GM12878 (cell line): ENCODE results near the gene WWOX. TPM values are rescaled to one million over a fixed set of nuclear protein-coding genes. Genes with fewer than 3 reads are reported as not detected.

Experiments
- ATAC-seq: fragments of 200-7000 bp; cut with Tn5 transposase; 3 replicates; pipeline ENCODE4 v1.9.1; 2020; ENCODE audit warnings: mild to moderate bottlenecking, moderate library complexity
- BruUV-seq: library from RNA; stranded (reverse); fragments of 400-500 nt; replicated peaks from 2 replicates; lab custom pipeline; 2021; lab: Mats Ljungman, UMichigan
- CTCF ChIA-PET: fragments of 300-600 bp; sonication (Branson Sonifier 250); formaldehyde crosslinking; extraction: SDS; loops from one replicate; lab custom pipeline; 2021; ENCODE audit warnings: inconsistent platforms; lab: Yijun Ruan, JAX
- POLR2A ChIA-PET: fragments of 350-600 bp; formaldehyde crosslinking; extraction: SDS; loops from one replicate; lab custom pipeline; 2021; ENCODE audit warnings: inconsistent platforms; lab: Charles Lee
- RAD21 ChIA-PET: fragments of 300-600 bp; sonication (Branson Sonifier 250); formaldehyde crosslinking; loops from one replicate; lab custom pipeline; 2023; ENCODE audit warnings: antibody characterized with exemption; ENCODE audit not compliant: unreplicated experiment; lab: Charles Lee
- SMC1A ChIA-PET: fragments of 300-600 bp; sonication (Branson Sonifier 250); formaldehyde crosslinking; loops from one replicate; lab custom pipeline; 2023; ENCODE audit not compliant: unreplicated experiment, uncharacterized antibody; lab: Charles Lee
- DNase-seq: peaks from one replicate; pipeline ENCODE4 v3.0.0-alpha.2; 2011; ENCODE audit warnings: low read depth, low spot score
- FAIRE-seq: peaks from 3 replicates; lab custom pipeline; 2011; peaks lifted over from hg19 to GRCh38; lab: Jason Lieb, UNC
- H2AFZ ChIP-seq: 2 replicates; pipeline ENCODE4 v1.6.0; 2011; ENCODE audit warnings: low read depth, low read length, control low read depth; ENCODE audit not compliant: control insufficient read depth
- H3K27ac ChIP-seq: 2 replicates; pipeline ENCODE4 v1.5.1; 2011; ENCODE audit warnings: control low read depth; ENCODE audit not compliant: control insufficient read depth, insufficient read depth
- H3K27me3 ChIP-seq, 2 experiments: replicated peaks in 1 of 2; 2 replicates each; pipeline versions ENCODE4 v1.6.0 to v1.6.1; 2011; ENCODE audit warnings: low read length in 1 of 2; ENCODE audit not compliant: control insufficient read depth in 2 of 2, insufficient read depth in 2 of 2
- H3K36me3 ChIP-seq, 2 experiments: 2 replicates each; pipeline ENCODE4 v1.5.1; 2011; ENCODE audit warnings: low read length in 1 of 2; ENCODE audit not compliant: control insufficient read depth in 2 of 2, insufficient read depth in 2 of 2
- H3K4me1 ChIP-seq: 2 replicates; pipeline ENCODE4 v1.6.1; 2011; ENCODE audit warnings: mild to moderate bottlenecking, low read length, moderate library complexity, mixed read lengths; ENCODE audit not compliant: control insufficient read depth, insufficient read depth
- H3K4me2 ChIP-seq: 2 replicates; pipeline ENCODE4 v1.6.0; 2011; ENCODE audit warnings: control low read depth; ENCODE audit not compliant: control insufficient read depth, insufficient read depth
- H3K4me3 ChIP-seq: fragments of 200-600 bp; sonication (generic); 2 replicates; pipeline ENCODE4 v1.5.1; 2016
- H3K79me2 ChIP-seq: 2 replicates; pipeline ENCODE4 v1.6.0; 2011; ENCODE audit warnings: low read length; ENCODE audit not compliant: control insufficient read depth, insufficient read depth
- H3K9ac ChIP-seq: 2 replicates; pipeline ENCODE4 v1.8.0; 2011; ENCODE audit warnings: low read length, control low read depth, mixed read lengths; ENCODE audit not compliant: control insufficient read depth, insufficient read depth
- H3K9me3 ChIP-seq: replicated peaks from 3 replicates; pipeline ENCODE4 v1.5.1; 2011; ENCODE audit warnings: mild to moderate bottlenecking, low read length; ENCODE audit not compliant: control insufficient read depth, insufficient read depth
- H4K20me1 ChIP-seq: 2 replicates; pipeline ENCODE4 v1.6.0; 2011; ENCODE audit not compliant: control insufficient read depth, insufficient read depth
- ASH2L ChIP-seq: fragments of 300-600, 200-600 bp; sonication (generic); IDR thresholded peaks from 2 replicates; pipeline ENCODE4 v1.6.1; 2017; ENCODE audit warnings: low read depth, mild to moderate bottlenecking, borderline replicate concordance
- BCL3 ChIP-seq: IDR thresholded peaks from 2 replicates; pipeline ENCODE4 v1.6.1; 2011; ENCODE audit warnings: borderline replicate concordance, low read depth, mild to moderate bottlenecking, moderate library complexity, low read length; ENCODE audit not compliant: insufficient read depth, poor library complexity, severe bottlenecking
- FOS ChIP-seq: IDR thresholded peaks from 3 replicates; pipeline ENCODE4 v1.6.1; 2011; ENCODE audit warnings: borderline replicate concordance; ENCODE audit not compliant: insufficient read length; ENCODE audit errors: extremely low read depth
- HDAC2 ChIP-seq: fragments of 200-600 bp; sonication (generic); IDR thresholded peaks from 2 replicates; pipeline ENCODE4 v1.6.1; 2017
- IKZF1 ChIP-seq: fragments of 450-650 bp; conservative IDR thresholded peaks from 2 replicates; pipeline ENCODE4 v1.6.1; 2017; ENCODE audit warnings: antibody characterized with exemption, mild to moderate bottlenecking
- KAT2A ChIP-seq: conservative IDR thresholded peaks from 2 replicates; pipeline ENCODE4 v1.6.1; 2011; ENCODE audit warnings: low read depth, low read length; ENCODE audit not compliant: control insufficient read depth
- MEF2B ChIP-seq: fragments of 450-650 bp; IDR thresholded peaks from 2 replicates; pipeline ENCODE4 v1.6.1; 2018; ENCODE audit warnings: mild to moderate bottlenecking, moderate library complexity; ENCODE audit not compliant: partially characterized antibody, poor library complexity, severe bottlenecking
- MYC ChIP-seq: IDR thresholded peaks from 2 replicates; pipeline ENCODE4 v1.6.1; 2011; ENCODE audit warnings: mild to moderate bottlenecking, low read length, moderate library complexity, inconsistent platforms; ENCODE audit not compliant: insufficient read depth, insufficient replicate concordance, insufficient read length, severe bottlenecking
- NFXL1 ChIP-seq: fragments of 450-650 bp; IDR thresholded peaks from 2 replicates; pipeline ENCODE4 v1.6.1; 2017; ENCODE audit warnings: antibody characterized with exemption, mild to moderate bottlenecking, borderline replicate concordance
- PBX3 ChIP-seq: IDR thresholded peaks from 2 replicates; pipeline ENCODE4 v1.6.1; 2011; ENCODE audit warnings: mild to moderate bottlenecking, low read depth, low read length, moderate library complexity; ENCODE audit not compliant: insufficient replicate concordance
- POU2F2 ChIP-seq: IDR thresholded peaks from 3 replicates; pipeline ENCODE4 v1.6.1; 2011; ENCODE audit warnings: low read depth, mild to moderate bottlenecking, low read length, borderline replicate concordance
- RAD51 ChIP-seq: fragments of 450-650 bp; IDR thresholded peaks from 2 replicates; pipeline ENCODE4 v1.6.1; 2016; ENCODE audit warnings: moderate library complexity, mild to moderate bottlenecking, inconsistent platforms
- RFX5 ChIP-seq: IDR thresholded peaks from 2 replicates; pipeline ENCODE4 v1.6.1; 2011; ENCODE audit warnings: low read depth, low read length, improper control_type of control experiment
- RUNX3 ChIP-seq: IDR thresholded peaks from 2 replicates; pipeline ENCODE4 v1.6.1; 2012; ENCODE audit warnings: low read length, inconsistent platforms
- TAF1 ChIP-seq: IDR thresholded peaks from 2 replicates; pipeline ENCODE4 v1.6.1; 2011; ENCODE audit warnings: mild to moderate bottlenecking, low read depth, low read length, borderline replicate concordance
- TCF3 ChIP-seq: IDR thresholded peaks from 2 replicates; pipeline ENCODE4 v1.6.1; 2012; ENCODE audit warnings: low read depth, mild to moderate bottlenecking, low read length, borderline replicate concordance; ENCODE audit not compliant: insufficient read depth
- ZNF24 ChIP-seq: fragments of 450-650 bp; IDR thresholded peaks from 2 replicates; pipeline ENCODE4 v1.6.1; 2017; ENCODE audit warnings: antibody characterized with exemption, mild to moderate bottlenecking
- ZNF622 ChIP-seq: fragments of 450-650 bp; IDR thresholded peaks from 2 replicates; pipeline ENCODE4 v1.6.1; 2017; ENCODE audit warnings: mild to moderate bottlenecking, inconsistent platforms
- WGBS: methylation state at CpG from one replicate; pipeline ENCODE4 v1.1.6; 2016; ENCODE audit warnings: low lambda C conversion rate; ENCODE audit not compliant: insufficient replicate concordance, insufficient coverage; ENCODE audit errors: missing lambda C conversion rate; 5-methylcytosine and 5-hydroxymethylcytosine counted together
- in situ Hi-C: fragments of 300-500 bp; cut with MboI; formaldehyde crosslinking; loops from 9 replicates; pipeline ENCODE4 v1.14.3; 2018; ENCODE audit warnings: mixed read lengths
- intact Hi-C: fragments of 100-400 bp; cut with micrococcal nuclease; formaldehyde crosslinking; loops from one replicate; pipeline ENCODE4 v1.14.2; 2022; ENCODE audit not compliant: unreplicated experiment
- polyA plus RNA-seq, 11 experiments: library from polyadenylated mRNA; depleted of rRNA in 4 of 11; unstranded in 6 of 11; stranded (reverse) in 5 of 11; fragments of >200 nt; fragmentation: Nextera tagmentation in 4 of 11; fragmentation: Illumina TruSeq in 1 of 11; extraction: Ambion mirVana in 4 of 11; extraction: Trizol in 1 of 11; gene quantifications; 1 replicate in 1 of 11; 2 replicates in 10 of 11; pipeline versions ENCODE4 v1.2.1 to v1.2.3, GENCODE V29; 2011 to 2016; ENCODE audit warnings: inconsistent platforms in 2 of 11, missing spikeins in 2 of 11, low read depth in 1 of 11
- total RNA-seq, 4 experiments: library from RNA; depleted of rRNA in 3 of 4; stranded (reverse); fragments of >200 nt in 3 of 4; fragmentation: Illumina TruSeq in 1 of 4; extraction: Trizol in 1 of 4; gene quantifications; 2 replicates each; pipeline versions ENCODE4 v1.2.1 to v1.2.3, GENCODE V29; 2013 to 2021

Gene WWOX
- total and polyA plus RNA-seq, 10 of the 15 experiments (the other 5 are each of a cell fraction or from before 2014, with no cell fraction given) = 2.8 to 24.4 (median 17.8) TPM

- no peak for ATAC-seq
- in situ Hi-C loops (no loop called here), intact Hi-C loops (no loop called here)
- Histone ChIP-seq H3K79me2 (no peaks in the 10 kb centered on the region), H3K36me3 (no peaks in the 10 kb centered on the region), H3K4me1 (no peaks in the 10 kb centered on the region), H3K9ac (no peak overlapping the region), H4K20me1 (no peaks in the 10 kb centered on the region), H3K9me3 (no peaks in the 10 kb centered on the region; the same call in 2 of the 3 replicates), H2AFZ (no peak overlapping the region), H3K4me2 (no peak overlapping the region), H3K27ac (no peak overlapping the region), H3K4me3 (no peak overlapping the region), H3K27me3 (no peaks in the 10 kb centered on the region)
- ChIA-PET RAD21 (no interaction called here), SMC1A (no interaction called here), POLR2A (no interaction called here), CTCF (interaction anchor here (1.0 kb wide), 1 partner anchor 12 kb away, joined by 3 read pairs; no protein-coding TSS in a partner anchor)
- no peak for FAIRE-seq
- WGBS = 38% methylated on average over 3 of the region's 3 CpGs
- TF ChIP-seq HDAC2 (no peak), RFX5 (no peak), MYC (no peak), FOS (no peak), BCL3 (no peak), ASH2L (no peak), TCF3 (no peak), ZNF622 (no peak), NFXL1 (no peak), ZNF24 (no peak), POU2F2 (no peak), RUNX3 (no peak), TAF1 (no peak), PBX3 (no peak), KAT2A (no peak), RAD51 (no peak), IKZF1 (no peak), MEF2B (no peak)
- BruUV-seq = no TSS peak
- DNase-seq = no peak
These were observed 1033.2 kb downstream of the WWOX start for GRCh38 chr16:79132701-79133100.
